Spinal cord (tissue), 10 donors: ENCODE measurements around the gene ASB4. TPM values are rescaled to one million over a fixed set of nuclear protein-coding genes. Genes with fewer than 3 reads are reported as not detected.
"Not testable (repeated sequence)": the region's sequence is repeated elsewhere in the genome, so short reads cannot be mapped to it uniquely, and the experiment has no call there.

ENCODE experiments used
- DNase-seq, 6 donors: peaks; one replicate each; pipeline versions ENCODE4 v3.0.0 to v3.0.0-alpha.2; 2013 to 2015; ENCODE audit warnings: low spot score in 6 of 6, low read depth in 4 of 6
- H3K27ac ChIP-seq: one replicate; pipeline ENCODE4 v1.5.1; 2013; ENCODE audit warnings: low read depth, low read length, control low read depth
- H3K27me3 ChIP-seq: one replicate; pipeline ENCODE4 v1.6.1; 2013; ENCODE audit warnings: low read length; ENCODE audit not compliant: control insufficient read depth, insufficient read depth
- H3K36me3 ChIP-seq: one replicate; pipeline ENCODE4 v1.6.1; 2013; ENCODE audit warnings: low read length; ENCODE audit not compliant: control insufficient read depth, insufficient read depth
- H3K4me1 ChIP-seq: one replicate; pipeline ENCODE4 v1.6.1; 2013; ENCODE audit warnings: low read length; ENCODE audit not compliant: control insufficient read depth, insufficient read depth
- H3K4me3 ChIP-seq: one replicate; pipeline ENCODE4 v1.5.1; 2013; ENCODE audit warnings: low read depth, low read length, control low read depth
- H3K9me3 ChIP-seq: one replicate; pipeline ENCODE4 v1.6.1; 2013; ENCODE audit warnings: low read length; ENCODE audit not compliant: control insufficient read depth, insufficient read depth
- WGBS: methylation state at CpG from one replicate; pipeline ENCODE4 v1.1.5; 2013; ENCODE audit warnings: missing lambda C conversion rate; ENCODE audit not compliant: insufficient coverage; 5-methylcytosine and 5-hydroxymethylcytosine counted together
- long read RNA-seq, 4 donors: transcript quantifications; one replicate each; lab custom pipeline, GENCODE V29; 2026
- polyA plus RNA-seq, 2 donors: library from polyadenylated mRNA; unstranded; fragments of 120-200 nt; gene quantifications; one replicate each; pipeline ENCODE4 v1.2.1, GENCODE V29; 2013; ENCODE audit not compliant: insufficient read length in 2 of 2
- total RNA-seq, 2 donors: library from RNA; depleted of rRNA in 1 of 2; stranded (reverse); fragments of 120-200 nt in 1 of 2; fragments of >200 nt in 1 of 2; gene quantifications; one replicate each; pipeline versions ENCODE4 v1.2.3 to v1.2.4, GENCODE V29; 2013 to 2014
- donor health status: healthy.

ASB4 gene
- under 1 TPM; 0.20 to 0.72 TPM for total RNA-seq
- polyA plus RNA-seq = under 1 TPM; 0.33 to 0.65 TPM
- long read RNA-seq, donor 1 = 0 reads
- long read RNA-seq, donor 2 = 0 reads
- long read RNA-seq, donor 3 = 0 reads
- long read RNA-seq, donor 4 = 0 reads

DNA sequence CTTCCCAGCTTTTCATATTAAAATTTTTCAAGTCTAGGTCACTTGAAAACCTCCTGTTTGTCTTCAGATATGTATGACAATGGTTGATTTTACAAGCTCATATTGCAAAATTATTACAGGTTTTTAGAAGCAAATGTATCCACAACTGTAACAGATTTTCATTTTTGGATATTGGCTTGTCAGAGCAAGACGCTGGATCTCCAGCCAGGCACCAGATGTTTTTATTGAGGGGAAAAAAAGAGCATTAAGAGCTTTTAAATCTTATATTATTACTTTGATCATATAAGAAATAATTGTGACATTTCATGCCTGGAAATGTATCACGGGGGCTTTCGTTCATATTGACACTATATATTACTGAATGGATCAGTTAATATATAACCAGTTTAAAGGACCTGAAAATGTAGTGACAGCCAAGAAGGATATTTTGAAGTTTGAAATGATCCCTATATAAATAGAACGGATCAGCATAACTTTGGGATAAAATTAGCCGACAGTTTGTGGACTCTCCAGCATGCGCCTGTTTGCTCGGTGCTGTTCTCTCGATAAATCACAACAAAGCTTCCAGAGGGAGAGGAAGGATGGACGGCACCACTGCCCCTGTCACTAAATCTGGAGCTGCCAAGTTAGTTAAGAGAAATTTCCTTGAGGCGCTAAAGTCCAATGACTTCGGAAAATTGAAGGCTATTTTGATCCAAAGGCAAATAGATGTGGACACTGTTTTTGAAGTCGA is at the start of gene ASB4:
Gene ASB4, plus strand, starts transcription at position 553 of the 733 bp plus-strand sequence. Its CDS starts 29 bp downstream, at position 582.
- H3K27ac ChIP-seq = no peak within 1 kb of the TSS
- no peak for DNase-seq
- WGBS = 85% methylated on average over 4 of the region's 12 CpGs
- H3K9me3 ChIP-seq = no peaks in the 10 kb centered on the region
- H3K4me1 ChIP-seq = no peaks in the 10 kb centered on the region
- no peaks in the 10 kb centered on the region for H3K27me3 ChIP-seq
- no peak within 1 kb of the TSS for H3K4me3 ChIP-seq
- H3K36me3 ChIP-seq = no peaks in the 10 kb centered on the region

GRCh38 chr7:95436407-95436806 is 49.3 kb upstream of the ASB4 start:
- Histone ChIP-seq H3K9me3 (no peaks in the 10 kb centered on the region), H3K27ac (no peak overlapping the region), H3K36me3 (no peaks in the 10 kb centered on the region), H3K27me3 (no peaks in the 10 kb centered on the region), H3K4me1 (peaks cover 5% of the 10 kb centered on the region), H3K4me3 (no peak overlapping the region)
- no CpG with 5 or more reads among the region's 4 CpGs for WGBS
- DNase-seq = no peak

DNA sequence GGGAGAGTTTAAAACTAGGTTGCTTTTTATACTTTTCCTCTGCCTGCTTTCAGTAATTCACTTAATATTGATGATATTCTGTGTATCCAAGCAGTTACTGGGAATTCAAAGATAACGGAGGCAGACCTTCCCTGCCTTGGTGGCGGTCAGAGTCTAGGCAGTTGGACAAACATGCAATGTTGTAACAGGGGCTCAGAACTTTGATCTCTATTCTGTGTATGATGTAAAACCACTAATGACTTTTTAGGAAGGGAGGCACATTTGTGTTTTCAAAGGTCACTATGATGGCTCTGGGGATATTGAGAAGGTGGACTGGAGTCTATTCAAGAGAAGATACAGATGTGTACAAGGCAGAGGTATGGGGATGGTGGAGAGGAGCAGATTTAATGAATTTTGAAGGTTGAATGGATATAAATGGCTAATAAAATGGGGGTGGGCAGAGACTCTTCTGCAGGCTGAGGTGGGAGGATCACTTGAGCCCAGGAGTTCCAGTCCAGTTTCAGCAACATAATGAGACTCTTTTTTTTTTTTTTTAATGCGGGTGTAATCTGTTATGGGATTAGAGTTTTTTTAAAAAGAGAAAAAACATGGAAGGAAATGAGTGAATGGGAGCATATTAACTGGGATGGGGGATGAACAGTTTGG is 45.2 kb upstream of the ASB4 start:
- WGBS = 95% methylated on average over 3 of the region's 3 CpGs
- no peak overlapping the region for H3K27ac ChIP-seq
- H3K4me3 ChIP-seq = no peak overlapping the region
- no peak for DNase-seq
- H3K27me3 ChIP-seq = no peaks in the 10 kb centered on the region
- no peaks in the 10 kb centered on the region for H3K9me3 ChIP-seq
- no peaks in the 10 kb centered on the region for H3K36me3 ChIP-seq
- H3K4me1 ChIP-seq = peaks cover 1% of the 10 kb centered on the region

DNA sequence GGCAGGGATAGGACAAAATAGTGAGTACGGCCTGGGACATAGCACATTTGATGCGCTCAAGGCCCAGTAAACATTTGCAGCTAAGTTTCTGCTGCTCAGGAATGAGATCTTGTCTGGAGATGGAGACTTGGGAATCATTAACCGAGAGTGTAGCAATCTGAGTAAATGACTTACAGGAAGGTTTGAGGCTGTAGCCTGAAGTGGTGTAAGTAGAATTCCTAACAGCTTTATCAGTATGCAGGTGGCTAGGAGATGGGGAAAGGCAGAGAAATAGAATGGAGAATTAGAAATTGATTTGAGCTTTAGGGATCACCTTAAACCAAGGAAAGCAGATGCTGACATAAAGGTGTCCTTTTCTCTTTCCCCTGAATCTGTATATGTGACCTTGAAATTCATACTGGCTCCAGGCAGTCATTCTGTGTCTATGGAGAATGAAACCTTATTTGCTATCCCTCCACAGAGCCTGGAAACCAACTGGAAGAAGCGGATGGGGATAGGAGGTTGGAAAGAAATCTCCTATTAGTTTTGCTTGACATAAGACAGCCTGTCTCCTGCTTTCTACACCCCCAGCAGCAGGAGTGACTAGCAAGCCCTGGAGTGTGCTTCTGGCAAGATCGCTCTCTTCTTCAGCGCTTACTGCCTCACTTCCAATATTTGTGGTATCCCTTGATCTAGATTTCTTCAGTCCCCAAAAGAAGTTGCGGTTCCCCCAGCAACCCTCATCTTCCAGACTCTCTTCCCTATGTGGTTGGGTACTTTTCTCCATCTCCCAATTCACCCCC is 44.5 kb upstream of the ASB4 start:
- Histone ChIP-seq H3K4me3 (no peak overlapping the region), H3K36me3 (no peaks in the 10 kb centered on the region)

GRCh38 chr7:95444796-95445195 is 40.9 kb upstream of the ASB4 start:
- WGBS = no CpG with 5 or more reads among the region's 2 CpGs
- Histone ChIP-seq H3K9me3 (no peaks in the 10 kb centered on the region), H3K4me1 (no peaks in the 10 kb centered on the region), H3K27me3 (no peaks in the 10 kb centered on the region), H3K36me3 (no peaks in the 10 kb centered on the region), H3K4me3 (no peak overlapping the region), H3K27ac (no peak overlapping the region)
- no peak for DNase-seq

More for the DNA sequence above, 44.5 kb upstream of the ASB4 start:
- Histone ChIP-seq H3K4me1 (no peaks in the 10 kb centered on the region), H3K27me3 (no peaks in the 10 kb centered on the region), H3K9me3 (no peaks in the 10 kb centered on the region), H3K27ac (no peak overlapping the region)
- peak in 1 of 6 donors; percentile 41 for DNase-seq
- 93% methylated on average over 5 of the region's 7 CpGs for WGBS

- Histone ChIP-seq H3K9me3 (no peaks in the 10 kb centered on the region), H3K27ac (no peak overlapping the region), H3K4me3 (no peak overlapping the region), H3K27me3 (no peaks in the 10 kb centered on the region), H3K4me1 (no peaks in the 10 kb centered on the region), H3K36me3 (no peaks in the 10 kb centered on the region)
- no peak for DNase-seq
- no CpG with 5 or more reads among the region's 3 CpGs for WGBS
These were observed 39.1 kb upstream of the ASB4 start for GRCh38 chr7:95446618-95447017.

DNA sequence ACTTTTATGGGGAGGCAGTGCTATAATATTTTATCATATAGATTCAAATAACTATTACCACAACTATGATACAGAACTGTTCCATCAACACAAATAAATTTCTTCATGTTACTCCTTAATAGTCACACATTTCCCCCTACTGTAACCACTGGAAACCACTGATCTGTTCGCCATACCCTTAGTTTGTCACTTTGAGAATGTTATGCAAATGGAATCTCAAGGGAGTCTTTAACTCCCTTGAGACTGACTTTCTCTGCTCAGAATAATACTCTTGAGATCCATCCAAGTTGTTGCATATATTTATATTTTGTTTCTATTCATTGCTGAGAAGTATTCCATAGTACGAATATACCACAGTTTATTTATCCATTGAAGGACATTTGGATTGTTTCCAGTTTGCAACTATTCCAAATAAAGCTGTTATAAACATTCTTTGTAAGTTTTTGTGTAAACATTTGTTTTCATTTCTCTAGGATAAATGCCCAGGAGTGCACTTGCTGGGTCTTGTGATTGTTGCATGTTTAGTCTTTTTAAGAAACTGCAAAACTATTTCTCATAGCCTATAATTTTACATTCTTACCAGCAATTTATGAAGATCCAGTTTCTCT is 31.2 kb upstream of the ASB4 start:
- Histone ChIP-seq H3K27ac (no peak overlapping the region), H3K9me3 (peaks cover 3% of the 10 kb centered on the region), H3K4me1 (no peaks in the 10 kb centered on the region), H3K36me3 (no peaks in the 10 kb centered on the region), H3K4me3 (no peak overlapping the region), H3K27me3 (no peaks in the 10 kb centered on the region)
- no peak for DNase-seq
- no CpG with 5 or more reads among the region's 2 CpGs for WGBS

DNA sequence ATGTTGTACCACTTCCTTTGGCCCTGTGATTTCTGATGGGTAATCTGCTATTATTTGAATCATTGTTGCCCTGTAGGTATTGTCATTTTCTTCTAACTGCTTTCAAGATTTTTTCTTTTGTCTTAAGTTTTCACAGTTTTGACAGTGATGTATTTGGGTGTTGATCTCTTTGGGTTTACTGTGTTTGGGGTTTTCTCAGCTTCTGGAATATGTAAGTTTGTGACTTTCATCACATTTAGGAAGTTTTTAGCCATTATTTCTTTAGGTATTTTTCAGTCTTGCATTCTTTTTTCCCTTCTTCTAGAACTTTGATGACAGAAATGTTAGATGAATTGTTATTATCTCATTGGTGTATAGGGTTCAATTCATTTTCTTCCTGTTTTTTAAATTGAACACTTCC is 27.8 kb upstream of the ASB4 start:
- Histone ChIP-seq H3K36me3 (no peaks in the 10 kb centered on the region), H3K27ac (no peak overlapping the region), H3K4me3 (no peak overlapping the region), H3K27me3 (no peaks in the 10 kb centered on the region), H3K9me3 (peaks cover 7% of the 10 kb centered on the region), H3K4me1 (no peaks in the 10 kb centered on the region)
- DNase-seq = no peak

DNA sequence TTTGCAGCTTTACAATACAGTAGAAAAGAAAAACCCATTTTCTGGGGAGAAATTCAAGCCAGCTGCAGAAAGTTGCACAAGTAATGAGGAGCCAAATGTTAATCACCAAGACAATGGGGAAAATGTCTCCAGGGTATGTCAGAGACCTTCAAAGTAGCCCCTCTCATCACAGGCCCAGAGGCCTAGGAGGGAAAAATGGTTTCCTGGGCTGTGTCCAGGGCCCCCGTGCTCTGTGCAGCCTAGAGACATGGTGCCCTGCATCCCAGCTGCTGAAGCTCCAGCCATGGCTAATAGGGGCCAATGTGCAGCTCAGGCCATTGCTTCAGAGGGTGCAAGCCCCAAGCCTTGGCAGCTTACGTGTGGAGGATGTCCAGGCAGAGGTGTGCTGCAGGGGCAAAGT is 25.1 kb upstream of the ASB4 start:
- not testable (repeated sequence) for H3K36me3 ChIP-seq, H3K4me1 ChIP-seq, H3K9me3 ChIP-seq, H3K4me3 ChIP-seq, H3K27ac ChIP-seq, DNase-seq, H3K27me3 ChIP-seq
- WGBS = 81% methylated on average over 2 of the region's 2 CpGs
